H7 (cell line): ENCODE data around the gene MYPOP. TPM values are rescaled to one million over a fixed set of nuclear protein-coding genes. Genes with fewer than 3 reads are reported as not detected.

Experiments used
- DNase-seq: peaks from one replicate; pipeline ENCODE4 v3.0.0; 2012
- H3K27me3 ChIP-seq: 2 replicates; pipeline ENCODE4 v1.6.0; 2011; ENCODE audit warnings: mild to moderate bottlenecking, low read length; ENCODE audit not compliant: control insufficient read depth, insufficient read depth
- H3K36me3 ChIP-seq: replicated peaks from 2 replicates; pipeline ENCODE4 v1.5.1; 2011; ENCODE audit warnings: low read length; ENCODE audit not compliant: control insufficient read depth, insufficient read depth
- H3K4me3 ChIP-seq: 2 replicates; pipeline ENCODE4 v1.5.1; 2011; ENCODE audit warnings: low read depth, mild to moderate bottlenecking, control low read depth, low read length, moderate library complexity; ENCODE audit not compliant: insufficient read depth
- total RNA-seq: library from RNA; depleted of rRNA; stranded (reverse); fragments of >200 nt; shearing (Covaris generic); gene quantifications from 2 replicates; pipeline ENCODE4 v1.2.3, GENCODE V29; 2014

Gene MYPOP
- total RNA-seq, 1 experiment from 2014 or later = 2.8 TPM

GRCh38 chr19:45866400-45867176 lies 35.8 kb downstream of the MYPOP start:
- Histone ChIP-seq H3K27me3 (no peaks in the 10 kb centered on the region; the same call in 1 of the 2 replicates), H3K36me3 (no peaks in the 10 kb centered on the region; the same call in 1 of the 2 replicates), H3K4me3 (no peak overlapping the region)
- DNase-seq = peak; percentile 43

GRCh38 chr19:45865269-45865948 lies 37.0 kb downstream of the MYPOP start:
- Histone ChIP-seq H3K4me3 (peak overlapping the region; percentile 78), H3K27me3 (no peaks in the 10 kb centered on the region; the same call in 1 of the 2 replicates), H3K36me3 (no peaks in the 10 kb centered on the region; the same call in 1 of the 2 replicates)
- peak; percentile 46 for DNase-seq

- Histone ChIP-seq H3K4me3 (peak overlapping the region; percentile 78), H3K27me3 (no peaks in the 10 kb centered on the region; the same call in 1 of the 2 replicates), H3K36me3 (no peaks in the 10 kb centered on the region; the same call in 1 of the 2 replicates)
- no peak for DNase-seq
These were observed 37.8 kb downstream of the MYPOP start for GRCh38 chr19:45864629-45865082.

GRCh38 chr19:45863840-45864628 lies 38.4 kb downstream of the MYPOP start, which contains the start of gene FOXA3:
FOXA3 (plus strand) TSS chr19:45864326; CDS start chr19:45864457, 131 bp downstream.
- H3K36me3 ChIP-seq = no peaks in the 10 kb centered on the region; the same call in 1 of the 2 replicates
- peak; percentile 98 for DNase-seq

GRCh38 chr19:45863335-45863839 lies 39.0 kb downstream of the MYPOP start:
- H3K27me3 ChIP-seq = no peaks in the 10 kb centered on the region; the same call in 1 of the 2 replicates
- no peak for DNase-seq
- peaks cover 1% of the 10 kb centered on the region for H3K36me3 ChIP-seq

More at GRCh38 chr19:45863840-45864628, 38.4 kb downstream of the MYPOP start, which contains the start of gene FOXA3:
- Histone ChIP-seq H3K27me3 (no peaks in the 10 kb centered on the region; the same call in 1 of the 2 replicates), H3K4me3 (peak within 1 kb of the TSS; percentile 78)

GRCh38 chr19:45862564-45863334 lies 39.7 kb downstream of the MYPOP start, which contains the start of gene SYMPK:
SYMPK (minus strand) TSS chr19:45863147; CDS start chr19:45854495, 8,652 bp downstream.
- Histone ChIP-seq H3K4me3 (peak within 1 kb of the TSS; percentile 99), H3K36me3 (peaks cover 1% of the 10 kb centered on the region), H3K27me3 (no peaks in the 10 kb centered on the region; the same call in 1 of the 2 replicates)
- DNase-seq = peak; percentile 100

More at GRCh38 chr19:45863335-45863839, 39.0 kb downstream of the MYPOP start:
- H3K4me3 ChIP-seq = peak overlapping the region; percentile 78

GRCh38 chr19:45862271-45862563 lies 40.2 kb downstream of the MYPOP start:
- H3K36me3 ChIP-seq = peaks cover 1% of the 10 kb centered on the region
- no peak for DNase-seq
- H3K4me3 ChIP-seq = peak overlapping the region; percentile 99
- H3K27me3 ChIP-seq = no peaks in the 10 kb centered on the region; the same call in 1 of the 2 replicates

- no peaks in the 10 kb centered on the region; the same call in 1 of the 2 replicates for H3K27me3 ChIP-seq
- DNase-seq = no peak
- H3K4me3 ChIP-seq = no peak overlapping the region
- peaks cover 1% of the 10 kb centered on the region for H3K36me3 ChIP-seq
These were observed 41.8 kb downstream of the MYPOP start for GRCh38 chr19:45860359-45861259.

- H3K27me3 ChIP-seq = no peaks in the 10 kb centered on the region
- H3K4me3 ChIP-seq = no peak overlapping the region
- H3K36me3 ChIP-seq = peaks cover 35% of the 10 kb centered on the region
- peak; percentile 22 for DNase-seq
These were observed 48.1 kb downstream of the MYPOP start for GRCh38 chr19:45854167-45854778.

- peaks cover 43% of the 10 kb centered on the region for H3K36me3 ChIP-seq
- peak; percentile 22 for DNase-seq
- H3K27me3 ChIP-seq = no peaks in the 10 kb centered on the region
- no peak overlapping the region for H3K4me3 ChIP-seq
These were observed 49.4 kb downstream of the MYPOP start for GRCh38 chr19:45852983-45853382.

- Histone ChIP-seq H3K36me3 (peaks cover 50% of the 10 kb centered on the region), H3K27me3 (no peaks in the 10 kb centered on the region), H3K4me3 (no peak overlapping the region)
- DNase-seq = peak; percentile 19
These were observed 50.2 kb downstream of the MYPOP start for GRCh38 chr19:45852145-45852750.

GRCh38 chr19:45848922-45849321 lies 53.5 kb downstream of the MYPOP start:
- peak; percentile 65 for DNase-seq
- H3K36me3 ChIP-seq = peaks cover 56% of the 10 kb centered on the region
- H3K4me3 ChIP-seq = no peak overlapping the region
- no peaks in the 10 kb centered on the region for H3K27me3 ChIP-seq
